ENCODE measurements around the gene PRCC.

PRCC gene

GRCh38 chr1:156815961-156816422, 48.7 kb downstream of the PRCC start:
- Histone ChIP-seq H3K4me3 (ENCODE audit: insufficient read length, low read depth) (no peak overlapping the region), H3K9me3 (ENCODE audit: insufficient read depth, low read length) (no peaks in the 10 kb centered on the region), H3K4me1 (ENCODE audit: insufficient read depth, insufficient read length) (peaks cover 39% of the 10 kb centered on the region), H3K36me3 (ENCODE audit: insufficient read depth, insufficient read length, low read length) (no peaks in the 10 kb centered on the region), H3K9ac (ENCODE audit: insufficient read length, low read depth) (peak overlapping the region; percentile 37), H3K27me3 (ENCODE audit: insufficient read depth, insufficient read length) (peaks cover 23% of the 10 kb centered on the region)
- no peak for DNase-seq (ENCODE audit: low read depth, low spot score)
- TF ChIP-seq SUZ12 (IDR thresholded peaks at IDR 0.05; ENCODE audit: extremely low read depth, insufficient read depth, insufficient read length) (no peak), YY1 (IDR thresholded peaks at IDR 0.05; ENCODE audit: insufficient read depth, insufficient read length) (no peak), ZNF274 (IDR thresholded peaks at IDR 0.05; ENCODE audit: low read depth, low read length) (no peak)

GRCh38 chr1:156816561-156817328, 49.4 kb downstream of the PRCC start, which contains the start of gene SH2D2A:
SH2D2A (minus strand) TSS chr1:156816848; CDS start chr1:156816708, 140 bp downstream.
- Histone ChIP-seq H3K36me3 (ENCODE audit: insufficient read depth, insufficient read length, low read length) (no peaks in the 10 kb centered on the region), H3K9me3 (ENCODE audit: insufficient read depth, low read length) (no peaks in the 10 kb centered on the region), H3K4me3 (ENCODE audit: insufficient read length, low read depth) (no peak within 1 kb of the TSS), H3K4me1 (ENCODE audit: insufficient read depth, insufficient read length) (peaks cover 39% of the 10 kb centered on the region), H3K27me3 (ENCODE audit: insufficient read depth, insufficient read length) (peaks cover 26% of the 10 kb centered on the region), H3K9ac (ENCODE audit: insufficient read length, low read depth) (peak within 1 kb of the TSS; percentile 37)
- no peak for DNase-seq (ENCODE audit: low read depth, low spot score)
- TF ChIP-seq YY1 (IDR thresholded peaks at IDR 0.05; ENCODE audit: insufficient read depth, insufficient read length), result no peak
- TF ChIP-seq ZNF274 (IDR thresholded peaks at IDR 0.05; ENCODE audit: low read depth, low read length), result no peak
- no peak for TF ChIP-seq SUZ12 (IDR thresholded peaks at IDR 0.05; ENCODE audit: extremely low read depth, insufficient read depth, insufficient read length)

- H3K4me3 ChIP-seq (ENCODE audit: insufficient read length, low read depth), result no peak overlapping the region
- TF ChIP-seq SUZ12 (IDR thresholded peaks at IDR 0.05; ENCODE audit: extremely low read depth, insufficient read depth, insufficient read length), result no peak
- TF ChIP-seq ZNF274 (IDR thresholded peaks at IDR 0.05; ENCODE audit: low read depth, low read length), result no peak
- TF ChIP-seq YY1 (IDR thresholded peaks at IDR 0.05; ENCODE audit: insufficient read depth, insufficient read length), result no peak
- no peaks in the 10 kb centered on the region for H3K36me3 ChIP-seq (ENCODE audit: insufficient read depth, insufficient read length, low read length)
- peaks cover under 1% of the 10 kb centered on the region for H3K4me1 ChIP-seq (ENCODE audit: insufficient read depth, insufficient read length)
- no peak overlapping the region for H3K9ac ChIP-seq (ENCODE audit: insufficient read length, low read depth)
- H3K27me3 ChIP-seq (ENCODE audit: insufficient read depth, insufficient read length), result peaks cover 5% of the 10 kb centered on the region
- no peaks in the 10 kb centered on the region for H3K9me3 ChIP-seq (ENCODE audit: insufficient read depth, low read length)
- DNase-seq (ENCODE audit: low read depth, low spot score), result no peak
Measured at GRCh38 chr1:156821801-156822200, 54.5 kb downstream of the PRCC start.

GRCh38 chr1:156822680-156823079, 55.3 kb downstream of the PRCC start:
- no peak overlapping the region for H3K4me3 ChIP-seq (ENCODE audit: insufficient read length, low read depth)
- no peak for DNase-seq (ENCODE audit: low read depth, low spot score)
- H3K9me3 ChIP-seq (ENCODE audit: insufficient read depth, low read length), result no peaks in the 10 kb centered on the region
- peaks cover 5% of the 10 kb centered on the region for H3K27me3 ChIP-seq (ENCODE audit: insufficient read depth, insufficient read length)
- no peaks in the 10 kb centered on the region for H3K36me3 ChIP-seq (ENCODE audit: insufficient read depth, insufficient read length, low read length)
- H3K9ac ChIP-seq (ENCODE audit: insufficient read length, low read depth), result no peak overlapping the region
- TF ChIP-seq YY1 (IDR thresholded peaks at IDR 0.05; ENCODE audit: insufficient read depth, insufficient read length), result no peak
- no peak for TF ChIP-seq SUZ12 (IDR thresholded peaks at IDR 0.05; ENCODE audit: extremely low read depth, insufficient read depth, insufficient read length)
- no peak for TF ChIP-seq ZNF274 (IDR thresholded peaks at IDR 0.05; ENCODE audit: low read depth, low read length)
- H3K4me1 ChIP-seq (ENCODE audit: insufficient read depth, insufficient read length), result no peaks in the 10 kb centered on the region

- Histone ChIP-seq H3K4me1 (ENCODE audit: insufficient read depth, insufficient read length) (peaks cover 2% of the 10 kb centered on the region), H3K4me3 (ENCODE audit: insufficient read length, low read depth) (no peak overlapping the region), H3K27me3 (ENCODE audit: insufficient read depth, insufficient read length) (peaks cover 5% of the 10 kb centered on the region), H3K9me3 (ENCODE audit: insufficient read depth, low read length) (no peaks in the 10 kb centered on the region), H3K9ac (ENCODE audit: insufficient read length, low read depth) (no peak overlapping the region), H3K36me3 (ENCODE audit: insufficient read depth, insufficient read length, low read length) (no peaks in the 10 kb centered on the region)
- TF ChIP-seq SUZ12 (IDR thresholded peaks at IDR 0.05; ENCODE audit: extremely low read depth, insufficient read depth, insufficient read length) (no peak), YY1 (IDR thresholded peaks at IDR 0.05; ENCODE audit: insufficient read depth, insufficient read length) (no peak), ZNF274 (IDR thresholded peaks at IDR 0.05; ENCODE audit: low read depth, low read length) (no peak)
- DNase-seq (ENCODE audit: low read depth, low spot score), result no peak
Measured at GRCh38 chr1:156823210-156823790, 56.0 kb downstream of the PRCC start.

- Histone ChIP-seq H3K36me3 (ENCODE audit: insufficient read depth, insufficient read length, low read length) (no peaks in the 10 kb centered on the region), H3K4me3 (ENCODE audit: insufficient read length, low read depth) (no peak overlapping the region), H3K27me3 (ENCODE audit: insufficient read depth, insufficient read length) (peaks cover 5% of the 10 kb centered on the region), H3K9me3 (ENCODE audit: insufficient read depth, low read length) (no peaks in the 10 kb centered on the region), H3K4me1 (ENCODE audit: insufficient read depth, insufficient read length) (peaks cover 4% of the 10 kb centered on the region), H3K9ac (ENCODE audit: insufficient read length, low read depth) (no peak overlapping the region)
- TF ChIP-seq ZNF274 (IDR thresholded peaks at IDR 0.05; ENCODE audit: low read depth, low read length) (no peak), SUZ12 (IDR thresholded peaks at IDR 0.05; ENCODE audit: extremely low read depth, insufficient read depth, insufficient read length) (no peak), YY1 (IDR thresholded peaks at IDR 0.05; ENCODE audit: insufficient read depth, insufficient read length) (no peak)
- no peak for DNase-seq (ENCODE audit: low read depth, low spot score)
Measured at GRCh38 chr1:156826630-156827029, 59.3 kb downstream of the PRCC start.
